GM21529 (cell line): Measurements from ENCODE around the gene LRIG3.
"Not testable (repeated sequence)": the region's sequence is repeated elsewhere in the genome, so short reads cannot be mapped to it uniquely, and the experiment has no call there.

Experiments used
- ATAC-seq: cut with Tn5 transposase; IDR thresholded peaks from one replicate; pipeline ENCODE4 v1.9.1; 2021; ENCODE audit not compliant: unreplicated experiment

Gene LRIG3

GRCh38 chr12:58860788-58861240 is 59.5 kb downstream of the LRIG3 start:
- ATAC-seq = no peak

GRCh38 chr12:58860056-58860787 is 60.1 kb downstream of the LRIG3 start:
- no peak for ATAC-seq

GRCh38 chr12:58858030-58858429 is 62.3 kb downstream of the LRIG3 start:
- ATAC-seq = no peak

- not testable (repeated sequence) for ATAC-seq
Observed at GRCh38 chr12:58857206-58857605, 63.1 kb downstream of the LRIG3 start.

GRCh38 chr12:58855630-58856029 is 64.7 kb downstream of the LRIG3 start:
- ATAC-seq = not testable (repeated sequence)

- no peak for ATAC-seq
Observed at GRCh38 chr12:58850826-58851225, 69.5 kb downstream of the LRIG3 start.

- ATAC-seq = no peak
Observed at GRCh38 chr12:58847901-58848600, 72.3 kb downstream of the LRIG3 start.

GRCh38 chr12:58844161-58844560 is 76.1 kb downstream of the LRIG3 start:
- ATAC-seq = no peak

GRCh38 chr12:58841058-58841798 is 79.1 kb downstream of the LRIG3 start:
- ATAC-seq = no peak

GRCh38 chr12:58833853-58834252 is 86.5 kb downstream of the LRIG3 start:
- ATAC-seq = no peak

- no peak for ATAC-seq
Observed at GRCh38 chr12:58832920-58833319, 87.4 kb downstream of the LRIG3 start.
